Stomach (tissue), 4 donors: ENCODE results near the gene PNPLA2.

Source experiments
- CTCF ChIP-seq, 7 experiments: fragments of 450-650 bp in 4 of 7; fragments of 200-600 bp in 3 of 7; sonication (generic) in 3 of 7; IDR thresholded peaks; one replicate each; pipeline ENCODE4 v1.5.1; 2016 to 2019; ENCODE audit warnings: antibody characterized with exemption in 7 of 7, control low read depth in 2 of 7, mild to moderate bottlenecking in 1 of 7
- POLR2A ChIP-seq, 4 donors: fragments of 450-650 bp; IDR thresholded peaks; one replicate each; pipeline ENCODE4 v1.6.1; 2016; ENCODE audit warnings: antibody characterized with exemption in 4 of 4, control low read depth in 2 of 4, mild to moderate bottlenecking in 1 of 4, moderate library complexity in 1 of 4
- POLR2AphosphoS5 ChIP-seq, 3 donors: sonication (generic); formaldehyde crosslinking; IDR thresholded peaks; one replicate each; pipeline ENCODE4 v1.6.1; 2016; ENCODE audit warnings: antibody characterized with exemption in 3 of 3

- no peak for TF ChIP-seq CTCF (IDR thresholded peaks at IDR 0.05)
- TF ChIP-seq POLR2AphosphoS5 (IDR thresholded peaks at IDR 0.05) = no peak
- TF ChIP-seq POLR2A (IDR thresholded peaks at IDR 0.05) = no peak
Observed at GRCh38 chr11:849104-849824, 30.6 kb downstream of the PNPLA2 start.
